22Rv1 (cell line): ENCODE data around the gene PDE8A.

Experiments
- ZFX ChIP-seq: fragments of 450-650 bp; IDR thresholded peaks from 2 replicates; pipeline ENCODE4 v1.6.1; 2017; ENCODE audit warnings: antibody characterized with exemption, borderline replicate concordance
- TF ChIP-seq, protein P1 (sequence below): fragments of 450-650 bp; IDR thresholded peaks from 2 replicates; pipeline ENCODE4 v1.5.1; 2017; ENCODE audit warnings: mild to moderate bottlenecking

DNA sequence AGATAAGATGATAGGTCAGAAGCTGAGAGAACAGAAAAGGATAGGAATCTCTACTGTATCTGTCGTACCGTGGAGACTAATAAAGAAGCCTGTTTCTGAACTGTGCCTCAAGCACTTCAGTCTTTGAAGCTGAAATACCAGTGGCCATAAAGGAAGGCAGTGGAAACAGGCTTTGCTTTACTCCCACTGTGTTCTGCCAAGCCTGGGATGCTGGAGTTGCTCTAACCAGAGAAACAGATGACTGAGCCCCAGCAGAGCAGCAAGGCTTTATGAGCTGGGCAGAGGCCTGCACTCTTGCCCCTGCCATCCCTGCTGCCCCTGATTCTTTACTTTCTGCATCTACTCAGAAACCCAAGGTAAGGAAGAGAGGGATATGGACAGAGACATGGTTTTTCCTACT, 89.4 kb downstream of the PDE8A start:
- TF ChIP-seq, protein P1, sequence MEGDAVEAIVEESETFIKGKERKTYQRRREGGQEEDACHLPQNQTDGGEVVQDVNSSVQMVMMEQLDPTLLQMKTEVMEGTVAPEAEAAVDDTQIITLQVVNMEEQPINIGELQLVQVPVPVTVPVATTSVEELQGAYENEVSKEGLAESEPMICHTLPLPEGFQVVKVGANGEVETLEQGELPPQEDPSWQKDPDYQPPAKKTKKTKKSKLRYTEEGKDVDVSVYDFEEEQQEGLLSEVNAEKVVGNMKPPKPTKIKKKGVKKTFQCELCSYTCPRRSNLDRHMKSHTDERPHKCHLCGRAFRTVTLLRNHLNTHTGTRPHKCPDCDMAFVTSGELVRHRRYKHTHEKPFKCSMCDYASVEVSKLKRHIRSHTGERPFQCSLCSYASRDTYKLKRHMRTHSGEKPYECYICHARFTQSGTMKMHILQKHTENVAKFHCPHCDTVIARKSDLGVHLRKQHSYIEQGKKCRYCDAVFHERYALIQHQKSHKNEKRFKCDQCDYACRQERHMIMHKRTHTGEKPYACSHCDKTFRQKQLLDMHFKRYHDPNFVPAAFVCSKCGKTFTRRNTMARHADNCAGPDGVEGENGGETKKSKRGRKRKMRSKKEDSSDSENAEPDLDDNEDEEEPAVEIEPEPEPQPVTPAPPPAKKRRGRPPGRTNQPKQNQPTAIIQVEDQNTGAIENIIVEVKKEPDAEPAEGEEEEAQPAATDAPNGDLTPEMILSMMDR, result no peak
- TF ChIP-seq ZFX, result no peak
